Measurements from ENCODE around the gene ALDH4A1.

ALDH4A1 gene

GRCh38 chr1:18948048-18948912, 45.9 kb upstream of the ALDH4A1 start:
- DNase-seq (peak; percentile 61), ATAC-seq (ENCODE audit: insufficient read depth, low read depth) (peak; percentile 89)
- no peaks in the 10 kb centered on the region for H3K9me3 ChIP-seq (ENCODE audit: insufficient read depth, low read length, severe bottlenecking)
- H3K27me3 ChIP-seq (ENCODE audit: insufficient read depth, low read length, poor library complexity), result no peaks in the 10 kb centered on the region
- H3K4me1 ChIP-seq (ENCODE audit: insufficient read depth, low read length), result peaks cover 15% of the 10 kb centered on the region
- no peak overlapping the region for H3K27ac ChIP-seq (ENCODE audit: low read length)
- H3K79me2 ChIP-seq (ENCODE audit: insufficient read depth, low read length), result no peaks in the 10 kb centered on the region
- H3K4me2 ChIP-seq (ENCODE audit: insufficient read depth, low read length), result no peak overlapping the region
- no peak overlapping the region for H3K9ac ChIP-seq (ENCODE audit: low read depth, low read length)
- no peak for TF ChIP-seq CTCF (IDR thresholded peaks at IDR 0.05; ENCODE audit: borderline replicate concordance, extremely low read depth, low read length, poor library complexity, severe bottlenecking)
- no peak for TF ChIP-seq EZH2 (IDR thresholded peaks at IDR 0.05; ENCODE audit: borderline replicate concordance, low read depth, low read length, severe bottlenecking)
- H4K20me1 ChIP-seq (ENCODE audit: insufficient read depth, low read length), result peaks cover 22% of the 10 kb centered on the region
- H2AFZ ChIP-seq (ENCODE audit: low read depth, low read length), result no peak overlapping the region
- no peak overlapping the region for H3K4me3 ChIP-seq (ENCODE audit: low read depth in 1 of 2, low read length in 2 of 2)
- no peaks in the 10 kb centered on the region for H3K36me3 ChIP-seq (ENCODE audit: insufficient read depth, low read length)

GRCh38 chr1:18947570-18947969, 45.2 kb upstream of the ALDH4A1 start:
- DNase-seq, result no peak
- no peaks in the 10 kb centered on the region for H3K27me3 ChIP-seq (ENCODE audit: insufficient read depth, low read length, poor library complexity)
- peaks cover 22% of the 10 kb centered on the region for H4K20me1 ChIP-seq (ENCODE audit: insufficient read depth, low read length)

GRCh38 chr1:18946550-18947381, 44.4 kb upstream of the ALDH4A1 start:
- Histone ChIP-seq H2AFZ (ENCODE audit: low read depth, low read length) (no peak overlapping the region), H3K27ac (ENCODE audit: low read length) (no peak overlapping the region), H3K9me3 (ENCODE audit: insufficient read depth, low read length, severe bottlenecking) (no peaks in the 10 kb centered on the region), H4K20me1 (ENCODE audit: insufficient read depth, low read length) (peaks cover 21% of the 10 kb centered on the region), H3K4me1 (ENCODE audit: insufficient read depth, low read length) (peaks cover 15% of the 10 kb centered on the region), H3K27me3 (ENCODE audit: insufficient read depth, low read length, poor library complexity) (no peaks in the 10 kb centered on the region), H3K79me2 (ENCODE audit: insufficient read depth, low read length) (no peaks in the 10 kb centered on the region), H3K36me3 (ENCODE audit: insufficient read depth, low read length) (no peaks in the 10 kb centered on the region), H3K4me3 (ENCODE audit: low read depth in 1 of 2, low read length in 2 of 2) (no peak overlapping the region), H3K4me2 (ENCODE audit: insufficient read depth, low read length) (no peak overlapping the region), H3K9ac (ENCODE audit: low read depth, low read length) (no peak overlapping the region)
- no peak for TF ChIP-seq CTCF (IDR thresholded peaks at IDR 0.05; ENCODE audit: borderline replicate concordance, extremely low read depth, low read length, poor library complexity, severe bottlenecking)
- no peak for TF ChIP-seq EZH2 (IDR thresholded peaks at IDR 0.05; ENCODE audit: borderline replicate concordance, low read depth, low read length, severe bottlenecking)
- ATAC-seq (ENCODE audit: insufficient read depth, low read depth) (no peak), DNase-seq (no peak)

More at GRCh38 chr1:18947570-18947969, 45.2 kb upstream of the ALDH4A1 start:
- Histone ChIP-seq H3K9ac (ENCODE audit: low read depth, low read length) (no peak overlapping the region), H3K4me3 (ENCODE audit: low read depth in 1 of 2, low read length in 2 of 2) (no peak overlapping the region), H3K4me2 (ENCODE audit: insufficient read depth, low read length) (no peak overlapping the region), H3K4me1 (ENCODE audit: insufficient read depth, low read length) (peaks cover 15% of the 10 kb centered on the region), H2AFZ (ENCODE audit: low read depth, low read length) (no peak overlapping the region), H3K9me3 (ENCODE audit: insufficient read depth, low read length, severe bottlenecking) (no peaks in the 10 kb centered on the region), H3K27ac (ENCODE audit: low read length) (no peak overlapping the region), H3K79me2 (ENCODE audit: insufficient read depth, low read length) (no peaks in the 10 kb centered on the region), H3K36me3 (ENCODE audit: insufficient read depth, low read length) (no peaks in the 10 kb centered on the region)
- no peak for ATAC-seq (ENCODE audit: insufficient read depth, low read depth)
- TF ChIP-seq CTCF (IDR thresholded peaks at IDR 0.05; ENCODE audit: borderline replicate concordance, extremely low read depth, low read length, poor library complexity, severe bottlenecking) (no peak), EZH2 (IDR thresholded peaks at IDR 0.05; ENCODE audit: borderline replicate concordance, low read depth, low read length, severe bottlenecking) (no peak)
